ENCODE results near the gene TNIK.

- no peak for TF ChIP-seq TAF1 (IDR thresholded peaks at IDR 0.05; ENCODE audit: borderline replicate concordance, low read depth, low read length)
- TF ChIP-seq NFIC (IDR thresholded peaks at IDR 0.05; ENCODE audit: borderline replicate concordance): no peak
- TF ChIP-seq, protein P1, sequence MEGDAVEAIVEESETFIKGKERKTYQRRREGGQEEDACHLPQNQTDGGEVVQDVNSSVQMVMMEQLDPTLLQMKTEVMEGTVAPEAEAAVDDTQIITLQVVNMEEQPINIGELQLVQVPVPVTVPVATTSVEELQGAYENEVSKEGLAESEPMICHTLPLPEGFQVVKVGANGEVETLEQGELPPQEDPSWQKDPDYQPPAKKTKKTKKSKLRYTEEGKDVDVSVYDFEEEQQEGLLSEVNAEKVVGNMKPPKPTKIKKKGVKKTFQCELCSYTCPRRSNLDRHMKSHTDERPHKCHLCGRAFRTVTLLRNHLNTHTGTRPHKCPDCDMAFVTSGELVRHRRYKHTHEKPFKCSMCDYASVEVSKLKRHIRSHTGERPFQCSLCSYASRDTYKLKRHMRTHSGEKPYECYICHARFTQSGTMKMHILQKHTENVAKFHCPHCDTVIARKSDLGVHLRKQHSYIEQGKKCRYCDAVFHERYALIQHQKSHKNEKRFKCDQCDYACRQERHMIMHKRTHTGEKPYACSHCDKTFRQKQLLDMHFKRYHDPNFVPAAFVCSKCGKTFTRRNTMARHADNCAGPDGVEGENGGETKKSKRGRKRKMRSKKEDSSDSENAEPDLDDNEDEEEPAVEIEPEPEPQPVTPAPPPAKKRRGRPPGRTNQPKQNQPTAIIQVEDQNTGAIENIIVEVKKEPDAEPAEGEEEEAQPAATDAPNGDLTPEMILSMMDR (IDR thresholded peaks at IDR 0.05): no peak
- TF ChIP-seq EP300 (IDR thresholded peaks at IDR 0.05; ENCODE audit: borderline replicate concordance in 1 of 2, low read depth in 1 of 2, low read length in 1 of 2): no peak
- TF ChIP-seq RFX5 (IDR thresholded peaks at IDR 0.05; ENCODE audit: low read length): no peak
- TF ChIP-seq, protein P2, sequence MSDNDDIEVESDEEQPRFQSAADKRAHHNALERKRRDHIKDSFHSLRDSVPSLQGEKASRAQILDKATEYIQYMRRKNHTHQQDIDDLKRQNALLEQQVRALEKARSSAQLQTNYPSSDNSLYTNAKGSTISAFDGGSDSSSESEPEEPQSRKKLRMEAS (IDR thresholded peaks at IDR 0.05; ENCODE audit: low read depth): no peak
- no peak for TF ChIP-seq CHD2 (IDR thresholded peaks at IDR 0.05; ENCODE audit: low read length, partially characterized antibody)
- no peak for TF ChIP-seq EZH2phosphoT487 (IDR thresholded peaks at IDR 0.05; ENCODE audit: borderline replicate concordance, low read depth)
- no peak for TF ChIP-seq RAD21 (IDR thresholded peaks at IDR 0.05; ENCODE audit: low read length)
- TF ChIP-seq YY1 (IDR thresholded peaks at IDR 0.05; ENCODE audit: low read depth): no peak
- no peak for TF ChIP-seq POLR2AphosphoS5 (IDR thresholded peaks at IDR 0.05; ENCODE audit: low read depth, low read length)
- TF ChIP-seq TCF12 (IDR thresholded peaks at IDR 0.05): no peak
- TF ChIP-seq, protein P3, sequence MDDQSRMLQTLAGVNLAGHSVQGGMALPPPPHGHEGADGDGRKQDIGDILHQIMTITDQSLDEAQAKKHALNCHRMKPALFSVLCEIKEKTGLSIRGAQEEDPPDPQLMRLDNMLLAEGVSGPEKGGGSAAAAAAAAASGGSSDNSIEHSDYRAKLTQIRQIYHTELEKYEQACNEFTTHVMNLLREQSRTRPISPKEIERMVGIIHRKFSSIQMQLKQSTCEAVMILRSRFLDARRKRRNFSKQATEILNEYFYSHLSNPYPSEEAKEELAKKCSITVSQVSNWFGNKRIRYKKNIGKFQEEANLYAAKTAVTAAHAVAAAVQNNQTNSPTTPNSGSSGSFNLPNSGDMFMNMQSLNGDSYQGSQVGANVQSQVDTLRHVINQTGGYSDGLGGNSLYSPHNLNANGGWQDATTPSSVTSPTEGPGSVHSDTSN (IDR thresholded peaks at IDR 0.05): no peak
- TF ChIP-seq ZBTB33 (IDR thresholded peaks at IDR 0.05; ENCODE audit: borderline replicate concordance, low read depth): no peak
Observed at GRCh38 chr3:171504376-171504775, 44.2 kb upstream of the TNIK start.
